Aorta (tissue), 5 donors: ENCODE data around the gene PRKAR1B. TPM values are rescaled to one million over a fixed set of nuclear protein-coding genes. Genes with fewer than 3 reads are reported as not detected.

ENCODE experiments used
- ATAC-seq: fragments of 200-7000 bp; cut with Tn5 transposase; one replicate; pipeline ENCODE4 v1.9.1; 2022; ENCODE audit warnings: moderate library complexity; ENCODE audit not compliant: low FRiP score
- DNase-seq, 2 donors: peaks; one replicate each; pipeline ENCODE4 v3.0.0-alpha.2; 2020
- H3K27ac ChIP-seq, 2 donors: one replicate each; pipeline ENCODE4 v1.5.1; 2013; ENCODE audit warnings: low read length in 2 of 2, mild to moderate bottlenecking in 2 of 2, moderate library complexity in 2 of 2, control low read depth in 1 of 2, inconsistent platforms in 1 of 2, low read depth in 1 of 2
- H3K27me3 ChIP-seq, 2 donors: one replicate each; pipeline ENCODE4 v1.6.1; 2013; ENCODE audit warnings: control low read depth in 1 of 2, low read length in 1 of 2, mild to moderate bottlenecking in 1 of 2, moderate library complexity in 1 of 2; ENCODE audit not compliant: insufficient read depth in 2 of 2, control insufficient read depth in 1 of 2
- H3K36me3 ChIP-seq, 2 donors: one replicate each; pipeline ENCODE4 v1.6.1; 2013; ENCODE audit warnings: control low read depth in 1 of 2, low read length in 1 of 2, mild to moderate bottlenecking in 1 of 2; ENCODE audit not compliant: insufficient read depth in 2 of 2, control insufficient read depth in 1 of 2
- H3K4me1 ChIP-seq, 2 donors: one replicate each; pipeline ENCODE4 v1.6.1; 2013; ENCODE audit warnings: low read length in 2 of 2, control low read depth in 1 of 2, mild to moderate bottlenecking in 1 of 2, moderate library complexity in 1 of 2; ENCODE audit not compliant: insufficient read depth in 2 of 2, control insufficient read depth in 1 of 2
- H3K4me3 ChIP-seq, 2 donors: one replicate each; pipeline ENCODE4 v1.5.1; 2013; ENCODE audit warnings: low read length in 2 of 2, control low read depth in 1 of 2, mild to moderate bottlenecking in 1 of 2
- H3K9me3 ChIP-seq: one replicate; pipeline ENCODE4 v1.6.1; 2013; ENCODE audit warnings: mild to moderate bottlenecking, low read length; ENCODE audit not compliant: control insufficient read depth
- WGBS, 2 donors: extraction: QIAGEN DNeasy Blood & Tissue Kit; methylation state at CpG; one replicate each; pipeline ENCODE4 v1.1.7; 2013; 5-methylcytosine and 5-hydroxymethylcytosine counted together
- intact Hi-C, 2 donors: fragments of 100-400 bp; cut with DNase I; formaldehyde crosslinking; loops; one replicate each; pipeline versions ENCODE4 v1.14.2 to v1.15.0; 2022
- polyA plus RNA-seq, 2 donors: library from polyadenylated mRNA; stranded (reverse); fragments of 200-250 nt; gene quantifications; one replicate each; pipeline ENCODE4 v1.2.3, GENCODE V29; 2013
- total RNA-seq, 2 donors: library from RNA; stranded (reverse); fragmentation: NEBNext Ultra II Directional; extraction: Animal tissue kit (Norgen Biotek cat#: 25700); gene quantifications; one replicate each; pipeline ENCODE4 v1.2.1, GENCODE V29; 2021
- donor health status: healthy with polysubstance abuse.
- donor health status: Bipolar disorder and iron deficiency.
- donor health status: DM: no; HTN: no; CAD: no.
- donor health status: DM: no; HTN: no; CAD: no.
- donor health status: DM: yes; HTN: yes; CAD: no.

The PRKAR1B gene
- total and polyA plus RNA-seq, 4 donors = 6.6 to 16.2 (median 14.1) TPM

- H3K4me3 ChIP-seq = no peak overlapping the region
- 85 to 88% methylated on average over 40 of the region's 40 CpGs for WGBS, 2 donors
- intact Hi-C loops = no loop called here
- DNase-seq = no peak
- H3K4me1 ChIP-seq = no peaks in the 10 kb centered on the region
- H3K9me3 ChIP-seq = no peaks in the 10 kb centered on the region
- H3K36me3 ChIP-seq = no peaks in the 10 kb centered on the region
- H3K27ac ChIP-seq = no peak overlapping the region
- H3K27me3 ChIP-seq = no peaks in the 10 kb centered on the region
- no peak for ATAC-seq
Measured at GRCh38 chr7:569996-570800, 156.9 kb downstream of the PRKAR1B start.

GRCh38 chr7:569071-569855, 157.8 kb downstream of the PRKAR1B start:
- no peak overlapping the region for H3K27ac ChIP-seq
- 84 to 86% methylated on average over 30 of the region's 30 CpGs for WGBS, 2 donors
- H3K9me3 ChIP-seq = no peaks in the 10 kb centered on the region
- intact Hi-C loops = no loop called here
- DNase-seq (no peak), ATAC-seq (no peak)
- no peaks in the 10 kb centered on the region for H3K27me3 ChIP-seq
- no peaks in the 10 kb centered on the region for H3K36me3 ChIP-seq
- no peak overlapping the region for H3K4me3 ChIP-seq
- no peaks in the 10 kb centered on the region for H3K4me1 ChIP-seq

- intact Hi-C loops = no loop called here
- H3K4me3 ChIP-seq = no peak overlapping the region
- no peaks in the 10 kb centered on the region for H3K27me3 ChIP-seq
- no peaks in the 10 kb centered on the region for H3K36me3 ChIP-seq
- H3K27ac ChIP-seq = peak overlapping the region in 1 of 2 donors; percentile 23
- ATAC-seq (peak; percentile 36), DNase-seq (peak in 1 of 2 donors; percentile 79)
- 22 to 23% methylated on average over 33 of the region's 33 CpGs for WGBS, 2 donors
- no peaks in the 10 kb centered on the region for H3K9me3 ChIP-seq
- H3K4me1 ChIP-seq = no peaks in the 10 kb centered on the region
Measured at GRCh38 chr7:568031-568951, 158.8 kb downstream of the PRKAR1B start.

GRCh38 chr7:567305-567883, 159.7 kb downstream of the PRKAR1B start:
- no peak for DNase-seq
- H3K4me3 ChIP-seq = no peak overlapping the region
- ATAC-seq = no peak
- no peaks in the 10 kb centered on the region for H3K36me3 ChIP-seq
- 97 to 98% methylated on average over 2 of the region's 3 CpGs for WGBS, 2 donors
- no peaks in the 10 kb centered on the region for H3K27me3 ChIP-seq
- H3K9me3 ChIP-seq = no peaks in the 10 kb centered on the region
- intact Hi-C loops = no loop called here
- H3K27ac ChIP-seq = no peak overlapping the region
- H3K4me1 ChIP-seq = no peaks in the 10 kb centered on the region

- Histone ChIP-seq H3K27me3 (no peaks in the 10 kb centered on the region), H3K36me3 (no peaks in the 10 kb centered on the region), H3K9me3 (no peaks in the 10 kb centered on the region), H3K4me1 (no peaks in the 10 kb centered on the region), H3K27ac (no peak overlapping the region), H3K4me3 (no peak overlapping the region)
- ATAC-seq (no peak), DNase-seq (no peak)
- intact Hi-C loops = no loop called here
- 98 to 100% methylated on average over 1 of the region's 1 CpG for WGBS, 2 donors
Measured at GRCh38 chr7:566100-566499, 161.0 kb downstream of the PRKAR1B start.

- Histone ChIP-seq H3K27me3 (no peaks in the 10 kb centered on the region), H3K4me1 (no peaks in the 10 kb centered on the region), H3K9me3 (no peaks in the 10 kb centered on the region), H3K27ac (no peak overlapping the region), H3K36me3 (no peaks in the 10 kb centered on the region), H3K4me3 (no peak overlapping the region)
- intact Hi-C loops = no loop called here
- DNase-seq (no peak), ATAC-seq (peak; percentile 56)
- WGBS, 2 donors = 49 to 65% methylated on average over 25 to 26 of the region's 26 CpGs
Measured at GRCh38 chr7:564176-564865, 162.8 kb downstream of the PRKAR1B start.

GRCh38 chr7:563629-564170, 163.4 kb downstream of the PRKAR1B start:
- H3K27ac ChIP-seq = no peak overlapping the region
- no peaks in the 10 kb centered on the region for H3K9me3 ChIP-seq
- no peaks in the 10 kb centered on the region for H3K27me3 ChIP-seq
- H3K4me3 ChIP-seq = no peak overlapping the region
- no peak for DNase-seq
- no peak for ATAC-seq
- no peaks in the 10 kb centered on the region for H3K4me1 ChIP-seq
- intact Hi-C loops = no loop called here
- H3K36me3 ChIP-seq = no peaks in the 10 kb centered on the region
- 85 to 86% methylated on average over 11 of the region's 11 CpGs for WGBS, 2 donors
